Stimulated activated CD8-positive, alpha-beta memory T cell treated with anti-CD3 and anti-CD28 coated beads, Interleukin-15, amount 100 ng/mL, for 24 hours (primary cell): ENCODE measurements around the gene PARD6G.

Source experiments
- DNase-seq: peaks from one replicate; pipeline ENCODE4 v3.0.0-alpha.2; 2020; ENCODE audit warnings: low read depth

The PARD6G gene

DNA sequence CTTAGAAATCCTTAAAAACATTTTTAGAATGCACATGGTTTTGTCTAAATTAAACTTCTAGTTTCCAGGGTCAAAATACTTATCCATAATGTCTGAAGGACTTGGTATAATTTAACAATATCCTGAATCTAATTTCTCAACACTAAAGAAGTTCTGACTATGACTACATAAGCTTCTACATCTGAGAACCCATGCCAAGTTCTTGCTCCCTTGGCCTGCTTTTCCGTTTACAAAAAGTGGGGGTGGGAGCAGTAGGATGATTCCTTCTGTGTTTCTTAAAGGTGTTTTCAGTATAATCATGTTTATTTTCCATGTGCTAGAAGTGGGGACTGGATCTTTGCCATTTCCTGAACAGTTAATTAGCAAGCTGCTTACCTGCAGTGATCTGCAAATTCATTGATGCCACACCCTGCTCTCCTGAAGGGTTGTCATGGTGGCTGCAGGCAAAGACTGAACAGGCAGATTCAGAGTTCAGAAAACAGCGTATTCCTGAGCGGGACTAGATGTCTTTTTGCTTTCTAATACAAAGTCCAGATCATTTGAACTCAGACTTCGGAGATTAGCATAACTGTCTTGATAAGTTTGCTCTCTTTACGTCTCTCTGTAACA lies 102.0 kb downstream of the PARD6G start:
- DNase-seq, result no peak

- no peak for DNase-seq
These were observed 103.4 kb downstream of the PARD6G start for GRCh38 chr18:80143881-80144280.

DNA sequence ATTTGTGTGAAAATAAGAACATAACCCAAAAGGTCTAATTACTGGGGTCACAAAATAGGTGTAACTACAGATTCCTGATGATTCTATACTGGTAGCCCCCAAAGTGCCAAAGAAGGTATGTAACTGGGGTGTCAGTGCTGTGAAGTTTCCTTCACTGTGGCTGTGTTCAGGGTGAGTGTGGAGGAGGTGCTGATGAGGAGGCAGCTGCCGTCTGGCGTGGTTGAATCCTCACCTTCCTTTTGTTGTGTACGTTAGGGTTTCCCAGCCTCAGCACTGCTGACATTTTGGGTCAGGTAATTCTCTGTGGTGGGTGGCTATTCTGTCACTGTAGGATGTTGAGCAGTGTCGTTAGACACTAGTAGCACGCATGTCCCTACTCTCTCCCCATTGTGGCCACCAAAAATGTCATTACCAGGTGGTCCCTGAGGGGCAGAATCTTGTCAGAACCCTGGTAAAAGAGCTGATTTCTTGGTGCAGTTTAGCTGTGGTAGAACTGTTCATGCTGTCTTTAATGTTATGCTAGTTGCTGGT lies 106.8 kb downstream of the PARD6G start:
- DNase-seq, result no peak

- DNase-seq, result no peak
These were observed 109.3 kb downstream of the PARD6G start for GRCh38 chr18:80137976-80138375.

GRCh38 chr18:80137137-80137536 lies 110.2 kb downstream of the PARD6G start:
- no peak for DNase-seq

GRCh38 chr18:80136679-80137078 lies 110.6 kb downstream of the PARD6G start:
- DNase-seq, result no peak

DNA sequence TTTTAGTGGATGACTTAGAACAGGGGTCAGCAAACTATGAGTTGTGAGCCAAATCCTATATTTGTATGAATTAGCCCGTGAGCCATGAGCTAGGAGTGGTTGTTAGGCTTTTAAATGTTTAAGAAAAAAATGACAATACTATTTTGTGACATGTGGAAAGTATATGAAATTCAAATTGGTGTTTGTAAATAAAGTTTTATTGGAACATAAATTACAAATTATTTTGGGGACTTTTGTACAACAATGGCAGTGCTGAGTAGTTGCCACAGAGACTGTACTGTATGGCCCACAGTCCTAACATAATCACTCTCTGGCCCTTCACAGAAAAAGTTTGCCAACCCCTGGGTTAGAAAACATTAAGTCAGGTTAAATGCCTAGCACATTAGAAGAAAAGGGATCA lies 112.2 kb downstream of the PARD6G start:
- no peak for DNase-seq

DNA sequence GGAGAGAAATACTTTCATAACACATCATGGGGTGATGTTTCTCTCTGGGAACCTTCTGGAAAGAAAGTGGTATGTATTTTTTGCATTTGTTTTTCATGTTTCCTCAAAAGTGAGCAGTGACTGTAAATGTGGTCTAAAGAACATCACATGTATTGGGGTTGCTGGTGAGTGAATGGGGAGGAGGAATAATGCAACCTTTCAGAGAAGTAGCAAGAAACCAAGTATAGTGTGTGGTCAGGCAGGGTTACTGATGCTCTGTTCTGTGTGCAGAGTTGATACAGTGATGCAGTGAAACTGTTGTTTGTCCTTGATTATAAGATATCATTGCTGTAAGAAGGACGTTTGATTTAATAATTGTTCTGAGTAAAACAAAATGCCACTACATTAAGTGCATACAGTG lies 114.2 kb downstream of the PARD6G start:
- DNase-seq, result no peak

- DNase-seq, result no peak
These were observed 115.0 kb downstream of the PARD6G start for GRCh38 chr18:80132180-80132812.

DNA sequence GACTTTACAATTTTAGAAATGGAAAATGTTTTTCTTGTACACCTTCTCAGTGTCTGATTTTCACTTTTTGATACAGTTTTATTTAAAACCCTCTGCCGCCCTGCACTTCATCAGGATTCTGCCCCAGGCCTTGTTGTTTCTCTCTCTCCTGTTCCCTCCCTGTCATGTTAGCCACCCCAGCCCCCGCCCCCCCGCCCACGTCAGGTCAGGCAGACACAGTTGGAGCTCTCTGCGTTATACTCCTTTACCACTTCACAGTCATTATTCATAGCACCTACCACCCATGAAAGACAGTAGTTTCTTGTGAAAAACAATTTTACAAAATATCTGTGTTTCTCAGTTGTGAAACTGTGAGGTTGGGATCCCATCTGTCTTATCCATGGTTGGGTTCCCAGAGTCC lies 116.8 kb downstream of the PARD6G start:
- no peak for DNase-seq

DNA sequence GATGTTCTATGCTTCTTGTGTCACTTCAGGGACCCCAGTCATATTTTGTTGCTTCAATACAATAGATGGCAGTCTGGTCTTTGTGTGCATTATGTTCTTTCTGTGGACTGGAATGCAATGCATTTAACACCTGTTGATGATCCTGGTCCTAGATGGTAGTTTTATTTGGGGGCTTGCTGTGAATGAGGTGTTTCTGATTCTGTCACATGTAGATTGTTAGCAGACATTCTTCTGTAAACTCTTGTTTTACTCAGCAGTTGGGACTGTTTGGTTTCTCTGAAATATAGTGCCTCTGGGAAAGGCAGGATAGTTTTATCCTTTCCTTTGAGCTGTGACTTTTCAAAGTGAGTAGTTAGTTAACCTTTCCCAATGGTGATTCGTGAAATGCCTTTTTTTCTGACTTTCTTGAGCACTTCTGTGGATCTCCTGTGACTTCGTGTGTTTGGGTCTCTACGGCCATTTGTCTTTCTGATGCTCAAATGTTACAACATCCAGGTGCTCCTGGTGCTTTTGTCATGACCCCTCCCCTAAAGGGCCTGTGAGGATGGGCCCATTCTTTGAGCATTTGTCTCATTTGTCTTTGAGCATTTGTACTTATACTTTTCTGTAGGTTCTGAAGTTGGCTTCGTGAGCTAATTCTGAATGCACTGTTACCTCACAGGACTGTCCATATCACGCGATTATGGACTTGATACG lies 117.5 kb downstream of the PARD6G start:
- DNase-seq, result no peak

DNA sequence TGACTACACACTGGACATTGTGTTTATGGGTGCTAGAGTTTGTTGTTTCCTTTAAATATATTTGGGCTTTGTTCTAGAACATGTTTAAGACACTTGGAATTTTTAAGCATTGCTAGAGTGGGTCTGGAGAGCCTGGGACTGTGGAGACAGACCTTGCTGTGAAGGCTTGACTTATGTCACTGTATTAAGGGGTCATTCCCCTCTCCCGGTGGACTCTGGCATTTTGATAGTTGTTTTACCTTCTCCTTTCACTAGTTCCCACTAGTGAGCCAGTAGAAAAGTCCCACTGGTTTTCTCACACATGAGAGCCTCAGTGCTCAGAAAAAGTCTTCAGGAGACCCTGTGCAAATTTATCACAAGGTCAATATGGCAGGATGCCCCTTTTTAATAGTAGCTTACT lies 119.7 kb downstream of the PARD6G start:
- DNase-seq, result no peak

GRCh38 chr18:80126797-80127196 lies 120.5 kb downstream of the PARD6G start:
- DNase-seq, result no peak

GRCh38 chr18:80124131-80124530 lies 123.2 kb downstream of the PARD6G start:
- no peak for DNase-seq

- no peak for DNase-seq
These were observed 126.4 kb downstream of the PARD6G start for GRCh38 chr18:80120932-80121331.

DNA sequence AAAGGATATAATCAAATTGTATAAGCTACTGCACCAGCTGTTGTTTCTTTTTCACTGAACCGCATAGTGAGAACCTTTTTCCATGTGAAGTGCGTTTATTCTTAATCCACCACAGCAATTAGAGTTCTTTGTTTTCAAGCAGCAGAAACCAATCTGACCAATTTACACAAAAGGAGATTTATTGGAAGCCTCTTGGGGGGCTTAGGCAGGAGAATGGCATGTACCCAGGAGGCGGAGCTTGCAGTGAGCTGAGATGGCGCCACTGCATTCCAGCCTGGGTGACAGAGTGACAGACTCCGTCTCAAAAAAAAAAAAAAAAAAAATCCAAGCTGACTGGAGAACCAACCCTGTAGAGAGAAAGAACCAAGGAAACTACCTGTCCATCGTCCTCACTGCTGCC lies 128.2 kb downstream of the PARD6G start:
- no peak for DNase-seq

DNA sequence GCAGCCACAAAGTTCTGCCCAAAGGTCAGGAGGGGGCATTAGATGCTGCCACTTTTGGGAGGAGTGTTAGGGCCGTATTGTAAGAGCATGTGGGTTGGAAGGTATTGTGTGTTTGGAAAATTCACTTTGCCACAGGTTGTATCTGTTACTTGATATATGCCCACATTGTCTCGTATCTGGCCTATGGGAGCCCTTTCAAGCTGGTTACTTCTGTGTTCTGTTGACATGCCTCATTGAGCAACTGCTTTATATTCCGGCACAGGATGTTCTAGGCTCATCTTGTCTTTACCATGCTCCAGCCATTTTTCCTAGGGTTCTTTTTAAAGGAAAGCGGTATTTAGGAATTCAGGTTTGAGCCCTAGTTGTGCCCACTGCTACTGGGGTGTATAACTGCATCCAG lies 132.3 kb downstream of the PARD6G start:
- no peak for DNase-seq

DNA sequence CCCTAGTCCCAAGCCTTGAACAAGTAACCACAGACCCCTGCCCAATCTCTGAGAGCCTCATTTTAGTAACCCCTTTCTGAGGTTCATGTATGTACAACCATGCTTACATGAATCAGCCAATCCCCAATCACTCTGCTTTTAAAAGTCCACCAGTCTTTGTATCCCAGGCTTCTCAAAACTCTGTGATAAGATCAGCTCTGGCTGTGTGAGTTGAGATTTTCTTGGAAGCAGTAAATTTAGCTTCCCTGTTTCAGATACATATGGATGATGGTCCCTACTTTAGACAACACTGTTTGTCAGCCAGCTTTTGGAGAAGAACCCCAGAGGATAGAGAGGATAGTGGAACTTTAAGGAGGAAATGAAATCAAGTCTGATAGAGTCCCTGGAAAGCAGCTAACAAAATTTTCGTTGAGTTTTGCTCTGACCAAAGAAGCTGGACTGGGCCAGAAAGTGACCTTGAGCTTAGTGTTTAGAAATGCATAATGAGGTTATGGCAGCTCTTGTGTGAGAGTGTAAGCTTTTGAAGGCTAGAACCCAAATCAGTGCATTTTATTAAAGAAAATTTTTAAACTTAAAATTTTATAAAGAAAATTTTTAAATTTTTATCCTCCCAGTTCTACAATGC lies 134.6 kb downstream of the PARD6G start:
- no peak for DNase-seq

DNA sequence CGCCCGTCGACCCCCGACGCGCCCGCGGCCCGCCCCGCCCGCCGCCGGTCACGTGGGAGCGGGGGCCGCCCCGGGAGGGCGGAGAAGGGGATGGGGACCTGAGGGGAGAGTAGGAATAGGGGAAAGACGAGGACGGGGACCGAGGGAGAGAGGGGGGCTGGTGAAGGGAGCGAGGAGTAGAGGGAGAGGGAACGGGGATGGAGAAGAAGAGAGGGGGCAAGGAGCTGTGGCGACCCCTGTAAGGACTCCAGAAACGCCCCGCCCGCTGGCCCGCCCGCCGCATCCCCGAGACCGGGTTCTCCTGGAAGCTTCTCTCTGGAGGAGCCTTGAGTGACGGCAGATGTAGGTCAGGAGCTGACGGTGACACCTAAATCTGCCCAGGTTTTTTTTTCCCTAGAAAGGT lies 137.6 kb downstream of the PARD6G start:
- DNase-seq, result no peak

DNA sequence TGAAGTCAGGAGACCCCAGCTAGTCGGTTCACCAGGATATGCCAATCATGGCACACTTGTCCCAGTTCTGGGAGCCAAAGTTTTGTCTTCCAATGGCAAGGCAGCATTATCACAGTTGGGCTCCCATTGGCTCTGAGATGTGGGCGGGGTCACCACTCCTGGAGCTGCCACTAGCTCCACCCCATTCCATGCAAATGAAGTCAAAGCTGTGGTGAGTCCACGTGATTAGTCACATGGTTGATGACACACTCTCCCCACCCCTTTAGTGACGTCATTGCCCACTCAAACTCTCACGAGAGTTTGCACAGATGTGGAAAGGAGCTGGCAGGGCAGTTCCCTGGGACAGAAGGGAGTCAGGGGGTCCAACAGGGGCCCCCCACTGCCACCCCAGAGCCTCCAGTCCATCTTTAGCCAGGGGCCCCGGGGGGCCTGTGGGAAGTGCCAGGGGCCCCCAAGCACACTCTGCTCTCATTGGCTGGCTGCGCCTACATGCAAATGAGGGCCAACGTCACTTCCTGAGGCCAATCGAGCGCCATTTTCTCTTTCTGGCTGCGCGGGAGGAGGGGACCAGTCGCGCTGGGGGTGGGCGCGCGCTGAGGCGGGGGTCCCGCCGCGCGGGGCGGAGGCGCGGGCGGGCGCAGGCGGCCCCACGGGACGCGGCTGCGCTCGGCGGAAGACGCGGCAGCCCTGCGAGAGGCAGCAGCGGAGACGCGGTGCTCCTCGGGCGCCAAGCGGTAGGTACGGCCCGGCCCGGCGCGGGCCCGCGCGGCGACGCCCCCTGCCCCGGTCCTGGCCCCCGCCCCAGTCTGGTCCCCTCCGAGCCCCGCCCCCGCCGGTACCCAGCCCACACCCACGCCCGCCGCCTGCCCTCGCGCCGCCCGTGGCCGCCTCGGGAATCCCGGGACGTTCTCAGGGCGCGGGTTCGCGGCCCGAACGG lies 138.3 kb downstream of the PARD6G start, which contains the start of gene ADNP2:
ADNP2 (plus strand) TSS at position 524 of the 937 bp plus-strand sequence. CDS start 8,281 bp downstream, outside the sequence.
- DNase-seq, result peak; percentile 47

DNA sequence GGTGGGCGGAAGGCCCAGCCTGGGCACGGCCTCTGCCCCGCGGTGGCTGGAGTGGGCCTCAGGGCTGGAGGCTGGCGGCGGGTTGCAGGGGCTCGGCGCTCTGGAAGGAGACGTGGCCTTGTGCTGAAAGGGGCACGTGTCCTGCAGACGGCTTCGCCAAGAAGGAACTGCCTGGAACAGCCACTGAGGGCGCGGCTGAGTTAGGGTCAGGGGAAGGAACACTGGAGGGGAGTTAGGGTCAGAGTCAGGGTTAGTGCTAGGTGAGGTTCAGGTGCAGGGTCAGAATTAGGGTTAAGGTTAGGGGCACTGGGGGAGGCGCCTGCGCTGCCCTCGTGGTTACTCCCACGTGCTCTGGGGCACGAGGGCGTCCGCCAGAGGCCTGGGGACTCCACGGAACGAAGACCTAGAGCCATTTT lies 139.2 kb downstream of the PARD6G start:
- no peak for DNase-seq

DNA sequence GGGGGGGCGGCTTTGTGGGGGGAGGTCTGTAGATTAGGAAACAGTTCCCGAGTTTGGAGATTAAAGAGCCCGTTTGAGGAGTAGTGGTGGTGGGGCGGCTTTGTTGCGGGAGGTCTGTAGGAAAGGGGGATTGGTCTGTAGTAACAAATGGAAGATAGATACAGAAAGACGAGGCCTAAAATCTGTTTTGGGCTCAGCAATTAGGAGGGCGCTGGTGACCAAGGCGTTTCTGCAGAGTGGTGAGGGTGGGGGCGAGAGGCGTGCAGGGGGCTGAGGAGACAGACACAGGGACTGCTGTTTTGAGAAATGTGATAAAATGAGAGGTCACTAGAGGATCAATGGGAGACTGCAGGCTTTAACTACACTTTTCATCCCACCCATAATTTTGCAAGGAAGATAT lies 139.9 kb downstream of the PARD6G start:
- no peak for DNase-seq
